ENCODE results near the gene MEF2C.

Gene MEF2C

DNA sequence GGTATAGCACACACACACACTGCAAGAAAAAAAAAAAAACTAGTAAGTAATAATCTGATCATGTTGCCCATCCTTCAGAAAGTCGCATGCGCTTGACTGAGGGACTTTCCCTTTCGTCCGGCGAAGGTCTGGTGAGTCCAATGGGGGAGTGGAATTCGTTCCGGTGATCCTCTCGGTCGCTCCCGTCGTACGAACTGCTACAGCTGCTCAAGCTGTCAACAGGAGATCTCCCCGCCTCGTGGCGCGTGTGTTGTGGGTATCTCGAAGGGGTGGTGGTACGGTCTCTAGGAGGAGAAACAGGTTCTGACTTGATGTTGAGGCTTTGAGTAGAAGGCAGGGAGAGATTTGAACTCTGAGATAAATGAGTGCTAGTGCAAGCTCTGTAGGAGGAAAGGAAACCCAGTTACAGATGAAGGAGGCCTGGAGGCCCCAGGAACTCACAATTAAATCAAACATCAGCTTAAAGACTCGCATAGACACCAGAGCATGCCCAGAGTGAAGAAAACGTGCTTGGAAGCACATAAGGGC is 160.4 kb downstream of the MEF2C start:
- no peak for DNase-seq

DNA sequence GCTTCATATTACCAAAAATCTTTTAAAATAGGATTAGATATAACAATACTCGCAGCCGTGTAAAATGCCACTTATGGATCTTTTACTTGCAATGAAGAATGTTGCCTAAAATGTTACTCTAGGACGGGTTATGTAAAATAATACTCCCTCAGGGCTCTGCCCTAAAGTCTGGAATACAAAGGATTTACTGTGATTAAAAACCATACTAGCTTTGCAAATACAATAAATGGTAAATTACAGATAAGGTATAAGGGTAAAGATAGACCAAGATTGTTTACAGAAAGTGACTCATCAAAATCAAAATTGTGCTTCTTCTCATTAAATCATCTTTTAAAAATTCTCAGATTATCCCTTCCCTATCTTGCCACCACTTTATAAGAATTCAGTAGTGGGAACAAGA is 163.6 kb downstream of the MEF2C start:
- DNase-seq = no peak

GRCh38 chr5:88718736-88719135 is 164.2 kb downstream of the MEF2C start:
- no peak for DNase-seq

DNA sequence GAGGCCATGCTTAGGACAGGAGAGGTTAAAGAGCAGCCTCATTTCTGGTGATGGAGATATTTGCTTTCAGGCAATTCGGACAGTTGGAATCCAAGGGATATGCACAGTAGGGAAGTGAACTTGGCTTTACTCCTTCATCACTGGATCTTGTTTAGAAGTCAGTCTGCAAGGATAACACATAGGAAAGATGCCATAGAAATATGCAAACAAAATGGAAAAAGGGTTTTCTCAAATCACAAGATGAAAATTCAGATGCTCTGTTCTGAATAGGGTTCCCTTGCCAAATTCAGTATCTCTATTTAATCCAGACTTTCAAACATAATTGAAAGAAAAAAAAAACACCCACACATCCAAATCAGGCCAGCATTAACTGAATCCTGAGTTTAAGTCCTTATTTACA is 166.9 kb downstream of the MEF2C start:
- no peak for DNase-seq

DNA sequence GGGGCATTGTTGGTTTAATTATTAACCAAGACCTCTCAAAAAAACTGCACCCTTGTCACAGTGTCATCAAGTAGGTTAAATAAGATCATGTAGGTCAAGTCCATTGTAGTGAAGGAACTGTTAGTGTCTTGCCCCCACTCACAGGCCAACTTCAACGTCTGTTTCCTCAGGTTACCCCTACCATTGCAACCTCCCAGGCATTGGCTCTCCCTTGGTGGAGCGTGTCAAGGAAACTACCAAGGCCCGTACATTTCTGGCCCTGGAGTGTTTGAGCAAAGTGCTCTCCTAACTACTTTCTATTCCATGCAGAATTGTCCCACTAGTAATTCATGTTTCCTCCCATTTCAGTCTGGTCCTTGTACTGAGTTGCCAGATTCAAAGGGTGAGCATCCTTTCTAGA is 167.5 kb downstream of the MEF2C start:
- DNase-seq = no peak

DNA sequence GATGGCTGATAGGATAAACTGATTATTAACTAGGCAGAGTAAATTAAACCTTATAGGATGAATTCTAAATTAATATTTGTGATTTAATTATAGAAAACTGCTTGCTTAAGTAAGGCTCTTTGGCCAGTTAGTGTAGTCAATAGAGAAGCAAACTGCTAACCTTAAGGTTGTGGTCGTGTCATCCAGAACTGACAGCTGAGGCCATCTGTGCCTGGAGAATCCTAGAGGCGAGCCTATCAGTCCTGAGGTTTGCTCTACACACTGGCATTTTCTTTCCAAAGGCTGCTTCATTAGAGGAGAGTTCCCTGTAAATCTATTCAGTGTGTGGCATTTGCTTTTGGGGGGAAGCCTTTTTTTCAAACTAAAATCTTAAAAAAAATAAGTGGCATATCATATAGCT is 169.2 kb downstream of the MEF2C start:
- no peak for DNase-seq

GRCh38 chr5:88708682-88709398 is 174.1 kb downstream of the MEF2C start:
- no peak for DNase-seq

GRCh38 chr5:88708021-88708420 is 175.0 kb downstream of the MEF2C start:
- no peak for DNase-seq

GRCh38 chr5:88707216-88707965 is 175.6 kb downstream of the MEF2C start:
- no peak for DNase-seq

- no peak for DNase-seq
Measured at GRCh38 chr5:88702332-88702731, 180.7 kb downstream of the MEF2C start.

DNA sequence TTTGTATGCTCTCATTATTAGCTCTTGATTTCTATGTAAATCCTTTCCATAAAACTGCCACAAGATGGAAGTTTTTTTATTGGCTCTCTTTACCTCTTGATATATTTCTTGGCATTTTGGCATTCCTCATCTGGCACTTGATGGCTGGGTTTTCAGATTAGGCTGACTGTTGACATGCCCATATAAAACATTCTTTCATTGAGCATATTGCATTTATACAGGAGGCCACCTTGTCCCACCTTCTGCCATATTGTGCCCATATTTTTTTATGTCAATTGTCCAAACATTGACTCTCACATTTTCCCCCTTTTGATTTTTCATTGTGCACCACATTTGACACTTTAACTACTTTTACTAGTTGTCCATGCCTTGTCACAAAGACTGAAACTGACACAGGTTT is 182.9 kb downstream of the MEF2C start:
- DNase-seq = no peak

- no peak for DNase-seq
Measured at GRCh38 chr5:88698290-88698689, 184.7 kb downstream of the MEF2C start.

- no peak for DNase-seq
Measured at GRCh38 chr5:88696466-88696865, 186.5 kb downstream of the MEF2C start.

DNA sequence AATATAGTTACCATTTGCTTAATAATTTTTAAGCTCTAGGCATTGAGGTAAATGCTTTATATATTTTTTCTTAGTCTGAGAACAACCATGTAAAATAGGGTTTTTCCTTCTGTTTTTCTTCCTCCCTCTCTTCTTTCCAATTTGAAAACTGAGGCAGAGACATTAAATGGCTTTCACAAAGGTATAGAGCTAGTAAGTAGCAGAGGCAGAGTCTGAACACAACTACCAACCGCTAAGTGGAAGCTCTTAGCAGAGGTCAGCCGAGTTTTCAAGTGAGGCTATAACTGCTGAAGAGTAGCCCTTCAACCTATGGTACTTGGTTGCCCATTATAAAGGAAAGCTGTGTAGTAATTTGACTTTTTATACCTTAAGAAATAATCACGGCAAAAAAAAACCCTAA is 187.1 kb downstream of the MEF2C start:
- no peak for DNase-seq

DNA sequence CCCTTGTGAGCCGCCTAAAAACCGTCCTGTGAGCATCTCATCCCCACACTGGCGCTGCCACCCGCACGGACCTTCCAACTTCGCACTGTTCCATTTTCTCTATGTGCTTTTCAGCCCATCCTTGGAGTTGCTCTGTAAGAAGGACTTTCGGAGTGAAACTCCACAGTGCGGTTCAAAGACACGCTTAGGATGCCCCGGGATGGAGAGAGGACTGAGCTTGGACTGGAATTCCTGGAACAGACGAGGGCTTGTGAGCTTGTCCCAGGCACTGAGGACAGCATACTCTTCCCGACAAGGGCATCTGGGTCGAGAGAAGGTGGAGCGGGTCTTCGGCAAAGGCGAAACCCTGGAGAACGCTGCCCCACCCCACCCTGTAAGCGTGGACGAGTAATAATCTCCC is 187.8 kb downstream of the MEF2C start:
- DNase-seq = no peak

- no peak for DNase-seq
Measured at GRCh38 chr5:88694023-88694679, 188.8 kb downstream of the MEF2C start.

- DNase-seq = no peak
Measured at GRCh38 chr5:88693071-88693932, 189.7 kb downstream of the MEF2C start.

DNA sequence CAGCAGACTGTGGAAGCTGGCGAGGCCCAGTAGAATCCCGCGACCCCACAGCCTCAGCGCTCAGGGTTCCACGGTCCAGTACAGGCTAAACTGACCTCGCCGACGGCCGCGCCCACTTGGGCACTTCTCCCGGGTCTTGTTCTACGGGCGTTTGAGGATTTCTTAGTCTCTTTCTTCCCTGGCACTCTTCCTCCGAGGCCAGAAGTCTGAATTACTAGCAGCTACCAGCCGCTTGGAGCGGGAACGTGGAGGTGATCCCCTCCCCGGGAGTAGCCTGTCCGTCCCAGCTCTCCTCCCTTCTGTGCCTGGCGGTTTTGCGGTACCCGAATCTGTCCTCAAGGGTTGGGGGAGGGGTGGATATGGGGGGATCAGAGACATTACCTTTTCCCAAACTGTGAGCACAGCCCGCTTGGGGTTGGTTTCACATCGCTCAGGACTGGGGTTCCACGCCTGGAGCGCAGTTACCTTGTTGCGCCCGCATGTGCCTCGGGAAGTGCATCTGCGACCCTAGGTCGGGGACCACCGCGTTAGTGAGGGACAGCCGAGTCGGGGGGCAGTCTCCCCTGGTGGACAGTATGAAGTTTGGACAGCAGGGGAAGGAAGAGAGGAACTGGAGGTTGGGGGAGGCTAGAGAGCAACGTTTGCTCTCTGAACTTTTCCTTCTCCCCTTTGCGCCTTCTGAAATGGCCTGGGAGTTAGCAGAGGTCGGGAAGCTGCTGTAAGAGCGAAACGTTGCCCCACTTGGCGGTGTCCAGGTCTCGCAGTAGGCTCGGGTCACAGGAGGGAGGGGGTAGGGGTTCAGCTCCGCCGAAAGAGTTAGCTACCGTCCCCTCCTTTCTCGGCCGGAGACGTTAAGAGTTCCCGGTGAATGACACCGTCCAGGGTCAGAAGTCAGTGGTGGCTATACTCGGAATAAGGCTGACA is 190.8 kb downstream of the MEF2C start:
- DNase-seq = peak in 4 of 56 donors; percentile 16 to 38 (median 28)

DNA sequence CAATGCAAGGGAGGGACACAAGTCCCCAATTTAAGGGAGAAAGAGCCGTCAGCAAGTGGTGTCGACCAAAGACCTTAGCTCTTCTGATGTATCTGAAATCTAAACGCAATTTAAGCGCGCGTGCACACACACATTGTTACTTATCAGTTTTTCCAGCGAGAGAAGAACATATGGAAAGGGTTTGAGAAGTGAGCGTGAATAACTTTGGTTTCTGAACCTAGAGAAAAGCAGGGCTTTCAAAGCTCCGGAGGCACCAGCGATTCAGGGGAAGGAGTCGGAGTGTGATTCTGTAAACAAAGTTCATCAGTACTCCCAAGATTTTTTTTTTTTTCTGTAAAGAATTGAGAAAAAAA is 191.8 kb downstream of the MEF2C start:
- no peak for DNase-seq
